HG03378 (cell line): ENCODE results near the gene HES3.

ENCODE experiments used
- ATAC-seq: cut with Tn5 transposase; IDR thresholded peaks from one replicate; pipeline ENCODE4 v1.9.1; 2021; ENCODE audit warnings: mild to moderate bottlenecking, moderate library complexity; ENCODE audit not compliant: unreplicated experiment

HES3 gene

DNA sequence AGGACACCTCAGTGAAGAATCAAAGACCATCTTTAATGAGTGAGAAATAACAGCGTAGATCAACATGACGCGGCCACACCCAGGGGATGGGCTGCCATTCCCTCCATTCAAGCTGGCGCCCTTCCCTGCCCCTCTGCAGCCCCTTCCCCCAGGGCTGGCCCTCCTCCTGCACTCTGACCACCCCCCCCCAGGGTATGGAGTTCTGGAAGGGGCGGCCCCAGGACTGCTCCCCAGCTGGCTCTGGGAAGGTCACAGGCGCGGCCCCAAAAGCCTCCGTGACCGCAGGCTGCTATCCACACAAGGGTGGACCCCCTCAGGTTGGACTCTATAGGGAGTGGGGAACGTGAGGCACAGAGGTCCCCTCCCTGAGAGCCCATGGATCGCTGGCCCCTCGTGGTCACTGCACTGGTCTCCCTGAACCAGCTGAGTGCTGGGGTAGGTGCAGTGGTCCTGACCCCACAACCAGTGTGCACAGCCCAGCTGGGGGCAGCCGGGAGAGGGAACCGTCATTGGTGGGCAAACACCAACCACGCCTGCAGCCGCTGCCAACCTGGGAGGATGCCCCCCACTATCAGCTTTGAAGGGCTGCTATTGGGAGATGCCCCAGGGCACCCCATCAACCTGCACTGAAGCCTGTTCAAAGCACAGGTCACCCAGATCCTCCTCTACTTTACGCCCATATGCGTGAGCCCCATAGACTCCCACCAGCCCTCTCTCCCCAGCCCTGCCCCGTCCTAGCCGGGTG lies 33.0 kb downstream of the HES3 start:
- no peak for ATAC-seq

DNA sequence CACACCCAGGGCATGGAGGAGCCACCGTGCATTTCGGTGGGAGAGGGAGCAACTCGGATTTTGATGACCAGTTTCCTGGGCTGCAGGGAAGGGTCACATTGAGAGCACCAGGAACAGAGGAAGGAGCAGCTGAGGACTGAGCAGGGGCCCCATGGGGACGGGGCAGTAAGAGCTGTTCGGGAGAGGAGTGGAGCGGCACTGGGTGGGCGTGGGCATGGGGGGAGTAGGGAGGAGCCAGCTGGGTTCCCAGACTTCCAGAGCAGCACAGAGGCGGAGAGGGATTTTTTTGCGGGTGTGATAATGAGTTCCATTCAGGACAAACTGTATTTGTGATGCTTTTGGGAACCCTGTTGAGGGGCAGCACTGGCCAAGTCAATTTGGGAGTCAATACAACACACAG lies 34.3 kb downstream of the HES3 start:
- no peak for ATAC-seq

DNA sequence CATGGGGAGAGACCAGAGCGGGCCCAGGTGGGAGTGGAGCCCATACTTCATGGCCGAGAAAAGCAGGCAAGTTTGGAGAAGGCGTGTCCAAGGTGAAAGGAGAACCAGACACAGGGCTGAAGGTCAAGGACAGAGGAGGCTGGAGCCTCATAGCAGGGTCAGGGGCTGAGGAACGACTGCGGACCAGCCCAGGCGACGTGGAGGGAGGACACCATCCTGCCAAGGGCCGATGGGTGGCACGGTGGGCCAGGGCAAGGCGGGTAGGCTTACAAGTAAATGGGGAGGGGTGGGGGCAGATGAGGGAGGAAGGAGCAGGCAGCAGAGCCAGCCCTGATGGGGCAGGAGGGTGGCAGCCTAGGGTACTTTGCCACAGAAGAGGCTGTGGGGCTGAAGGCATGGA lies 35.1 kb downstream of the HES3 start:
- ATAC-seq = no peak

DNA sequence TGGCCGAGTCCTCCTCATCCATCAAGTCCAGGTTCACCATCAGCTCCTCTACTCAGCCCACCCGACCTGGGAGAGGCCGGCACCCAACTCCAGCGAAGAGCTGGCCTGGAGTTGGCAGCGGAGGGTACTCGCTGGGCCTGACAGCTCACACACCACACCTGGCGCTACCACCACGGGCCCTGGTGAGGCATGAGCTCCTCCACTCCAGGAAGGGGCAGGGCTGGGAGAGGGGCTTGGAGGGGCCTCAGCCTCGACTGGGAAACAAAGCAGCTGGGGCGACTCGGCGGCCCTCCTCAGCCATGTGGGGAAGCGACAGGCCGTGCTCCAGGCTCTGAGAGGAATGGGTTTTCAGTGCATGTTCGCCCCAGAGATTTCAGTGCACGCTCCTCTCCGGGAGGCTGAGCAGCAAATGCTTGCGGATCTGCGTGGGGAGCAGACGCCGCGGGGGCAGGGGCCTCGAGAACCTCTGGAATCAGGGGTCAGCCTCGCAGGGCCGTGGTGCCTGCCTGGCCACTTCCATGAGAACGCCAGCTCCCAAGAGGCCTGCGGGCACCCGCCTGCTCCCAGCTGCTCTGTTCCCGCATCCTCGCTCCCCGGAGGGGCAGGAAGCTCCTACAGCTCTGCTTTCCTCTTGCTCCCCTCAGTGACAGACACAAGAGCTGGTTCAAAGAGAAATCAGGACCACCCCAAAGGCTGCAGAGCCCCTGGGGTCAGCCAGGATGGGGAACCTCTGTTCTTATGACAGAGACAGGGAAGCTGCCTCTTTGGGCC lies 35.8 kb downstream of the HES3 start:
- no peak for ATAC-seq

DNA sequence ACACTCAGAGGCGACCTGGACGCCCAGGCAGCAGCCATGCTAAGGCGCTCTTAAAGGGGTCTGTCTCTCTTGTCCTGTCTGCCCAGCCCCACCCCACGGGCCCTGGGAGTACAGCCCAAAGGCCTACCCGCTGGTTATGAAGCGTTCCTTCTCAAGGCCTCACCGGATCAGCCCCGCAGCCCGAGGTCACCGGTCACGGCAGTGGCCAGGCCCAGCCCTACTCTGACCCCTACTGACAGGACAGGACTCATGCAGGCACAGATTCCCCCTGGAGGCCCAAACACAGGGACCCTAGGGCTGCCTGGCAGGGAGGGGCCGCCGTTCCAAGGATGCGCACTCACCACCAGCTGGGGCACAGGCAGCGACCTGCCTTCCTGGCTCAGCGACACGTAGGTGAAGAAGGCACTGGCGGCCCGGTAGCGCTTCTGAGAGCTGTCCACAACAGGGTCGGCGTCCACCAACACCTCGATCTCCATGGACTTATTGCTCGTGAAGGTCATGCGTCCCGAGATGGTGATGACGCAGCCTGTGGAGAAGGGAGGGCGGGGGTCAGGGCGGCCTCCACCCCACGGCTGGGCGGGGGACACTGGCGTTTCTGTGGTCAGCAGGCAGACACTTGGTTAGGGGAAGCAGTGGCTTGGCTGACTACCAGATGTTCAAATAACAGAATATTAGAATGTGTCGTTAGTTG lies 36.9 kb downstream of the HES3 start:
- no peak for ATAC-seq

DNA sequence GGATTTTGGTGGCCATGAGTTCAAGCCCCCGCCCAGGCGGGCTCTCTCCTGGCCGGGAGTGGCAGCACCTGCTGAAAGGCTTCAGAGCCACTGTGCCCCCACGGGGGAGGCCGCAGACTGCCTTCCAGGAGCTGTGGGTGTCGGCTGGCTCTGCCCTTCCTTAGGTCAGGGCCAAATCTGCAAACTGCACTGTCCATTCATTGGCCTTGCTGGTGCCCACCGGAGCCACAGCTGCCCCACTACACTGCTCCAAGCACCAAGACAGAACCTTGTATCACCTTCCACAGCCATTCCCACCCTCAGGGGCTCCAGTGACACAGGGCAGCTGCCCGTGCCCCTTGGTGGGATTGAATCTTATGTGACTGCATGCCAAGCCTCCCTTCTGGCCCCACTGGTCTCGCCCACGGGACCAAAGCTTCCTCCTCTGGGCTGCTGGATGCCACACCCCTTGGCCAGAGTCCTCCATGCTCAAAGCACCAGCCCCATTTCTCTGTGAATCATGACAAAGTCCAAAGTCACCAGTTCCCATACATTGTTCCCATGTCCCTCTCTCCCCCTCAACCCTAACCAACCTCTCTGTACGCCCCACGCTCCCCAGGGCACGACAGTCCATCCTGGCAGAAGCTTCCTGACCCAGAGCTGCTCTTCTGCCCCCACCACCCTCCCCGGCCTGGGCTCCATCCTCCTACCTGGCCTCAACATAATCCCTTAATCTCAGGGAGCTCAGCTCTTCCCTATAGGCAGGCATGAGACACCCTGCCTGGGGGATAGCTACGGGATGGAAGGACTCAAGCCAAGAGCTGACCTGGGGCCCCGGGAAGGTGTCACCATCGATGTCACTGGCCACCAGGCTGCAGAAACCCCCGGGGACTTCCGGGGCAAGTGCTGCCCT lies 37.8 kb downstream of the HES3 start:
- no peak for ATAC-seq

DNA sequence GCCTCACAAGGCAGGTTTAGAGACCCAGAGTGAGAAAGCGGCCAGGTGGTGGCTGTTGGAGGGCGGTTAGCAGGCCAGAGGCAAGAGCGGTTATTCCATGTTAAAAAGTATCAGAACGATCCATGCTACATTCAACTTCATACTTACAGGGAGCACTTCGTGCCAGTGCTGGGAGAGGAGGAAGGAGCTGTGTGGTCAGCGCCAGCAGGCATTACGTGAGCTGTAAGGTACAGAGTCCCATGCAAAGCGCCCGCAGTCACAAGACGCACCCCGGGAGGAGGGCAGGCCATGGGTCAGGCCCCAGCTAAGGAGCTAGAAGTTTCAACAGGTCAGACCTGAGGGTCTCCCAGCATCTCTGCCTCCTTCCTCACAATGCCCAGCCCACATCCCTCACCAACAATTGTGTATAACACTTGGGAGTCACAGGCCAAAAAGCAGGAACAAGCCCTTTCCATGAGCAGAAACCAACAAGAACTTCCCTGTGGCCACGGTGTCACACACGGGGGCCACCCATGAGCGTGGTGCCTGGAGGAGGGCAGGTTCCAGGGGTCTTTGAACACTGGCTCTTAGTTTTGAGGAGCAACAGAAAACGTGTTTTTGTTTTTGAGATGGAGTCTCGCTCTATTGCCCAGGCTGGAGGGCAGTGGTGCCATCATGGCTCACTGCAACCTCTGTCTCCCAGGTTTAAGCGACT lies 38.7 kb downstream of the HES3 start:
- no peak for ATAC-seq

DNA sequence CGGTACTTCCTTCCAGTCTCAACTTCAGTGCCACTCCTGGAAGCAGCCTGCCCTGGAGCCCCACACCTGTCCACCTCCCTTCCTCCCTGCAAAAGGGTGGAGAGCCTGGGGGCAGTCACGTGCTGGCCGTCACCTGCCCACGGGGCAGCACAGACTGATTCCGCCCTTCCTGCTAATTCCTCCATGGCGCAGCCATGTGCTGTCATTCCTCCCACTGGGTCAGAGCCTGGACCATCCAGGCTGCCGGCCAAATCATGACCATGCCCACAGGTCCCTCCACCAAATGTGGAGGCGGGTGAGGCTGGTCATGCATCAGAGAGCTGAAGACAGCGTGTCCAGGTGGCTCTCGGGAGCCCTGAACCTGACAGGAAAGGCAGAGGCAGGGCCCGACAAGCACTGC lies 41.4 kb downstream of the HES3 start:
- ATAC-seq = no peak

DNA sequence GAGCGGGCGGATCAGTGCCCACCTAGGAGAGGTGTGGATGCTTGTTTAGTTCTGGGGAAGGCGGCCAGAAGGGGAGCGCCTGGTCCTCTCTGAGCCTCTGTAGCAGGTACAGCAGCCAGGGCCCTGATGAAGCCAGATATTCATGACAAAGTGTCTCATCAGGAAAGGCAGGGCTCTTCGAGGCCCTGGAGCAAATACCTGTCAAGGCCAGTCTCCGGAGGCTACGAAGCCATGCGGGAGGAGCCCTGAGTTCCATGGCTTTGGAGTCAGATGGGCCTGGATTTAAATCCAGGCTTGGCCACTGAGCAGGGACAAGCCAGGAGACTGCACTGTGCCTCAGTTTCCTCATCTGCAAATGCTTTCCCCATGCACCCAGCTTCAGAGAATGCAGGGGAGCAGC lies 42.3 kb downstream of the HES3 start:
- no peak for ATAC-seq

DNA sequence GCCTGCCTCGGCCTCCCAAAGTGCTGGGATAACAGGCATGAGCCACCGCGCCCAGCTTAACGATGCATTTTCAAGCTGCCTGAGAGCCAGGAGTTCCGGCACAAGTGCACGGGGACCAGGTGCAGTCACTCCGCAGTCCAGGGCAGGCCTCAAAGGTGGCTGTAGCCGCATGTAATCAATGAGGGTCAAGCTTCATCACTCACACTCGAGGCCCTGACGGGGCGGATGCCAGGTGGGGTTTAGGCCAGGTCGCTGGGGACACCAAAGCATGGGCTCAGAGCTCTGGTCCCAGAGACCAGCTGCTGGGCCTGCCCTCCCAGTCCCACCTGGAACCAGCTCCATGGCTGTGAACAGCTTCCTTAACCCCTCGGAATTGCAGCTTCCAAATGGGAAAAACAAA lies 43.0 kb downstream of the HES3 start:
- no peak for ATAC-seq

DNA sequence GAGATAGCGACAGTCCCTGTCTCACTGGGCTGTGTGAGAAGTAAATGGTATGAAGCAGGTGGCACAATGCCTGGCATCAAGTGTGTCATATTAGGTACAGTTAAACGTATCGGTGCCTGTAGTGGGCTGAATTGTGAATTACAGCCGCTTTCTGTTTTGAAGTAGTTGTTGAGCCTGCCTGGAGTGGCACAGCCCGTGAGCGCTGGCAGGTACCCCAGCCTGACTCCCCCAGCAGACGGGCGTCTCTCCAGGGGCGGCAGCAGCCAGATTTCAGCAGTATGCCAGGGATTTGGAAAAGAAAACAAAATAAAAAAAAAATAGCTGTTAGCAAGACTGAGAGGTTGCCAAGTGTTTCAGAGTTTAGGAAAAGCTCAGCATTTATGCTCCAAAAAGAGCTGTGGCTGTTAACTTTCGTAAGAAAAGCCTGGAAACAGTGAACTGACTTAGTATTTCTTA lies 43.5 kb downstream of the HES3 start:
- ATAC-seq = no peak

DNA sequence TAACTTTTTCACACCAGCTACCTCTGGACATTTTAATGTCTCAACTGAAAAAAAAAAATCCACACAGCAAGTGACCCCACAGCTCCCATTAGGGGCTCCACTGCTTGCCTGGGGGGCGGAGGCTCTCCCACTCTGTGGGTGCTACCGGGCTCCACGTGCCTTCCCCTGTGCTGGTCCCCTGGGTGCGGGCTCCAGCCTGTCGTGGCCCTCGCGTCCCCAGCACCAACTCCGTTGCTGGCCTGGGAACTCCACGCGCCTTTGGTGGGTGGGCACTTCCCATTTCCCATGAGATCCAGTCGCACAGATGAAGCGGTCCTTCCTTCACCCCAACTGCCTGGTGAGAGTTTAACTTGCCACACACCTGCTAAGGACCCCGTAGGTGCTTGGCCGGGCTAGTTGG lies 44.0 kb downstream of the HES3 start:
- no peak for ATAC-seq

DNA sequence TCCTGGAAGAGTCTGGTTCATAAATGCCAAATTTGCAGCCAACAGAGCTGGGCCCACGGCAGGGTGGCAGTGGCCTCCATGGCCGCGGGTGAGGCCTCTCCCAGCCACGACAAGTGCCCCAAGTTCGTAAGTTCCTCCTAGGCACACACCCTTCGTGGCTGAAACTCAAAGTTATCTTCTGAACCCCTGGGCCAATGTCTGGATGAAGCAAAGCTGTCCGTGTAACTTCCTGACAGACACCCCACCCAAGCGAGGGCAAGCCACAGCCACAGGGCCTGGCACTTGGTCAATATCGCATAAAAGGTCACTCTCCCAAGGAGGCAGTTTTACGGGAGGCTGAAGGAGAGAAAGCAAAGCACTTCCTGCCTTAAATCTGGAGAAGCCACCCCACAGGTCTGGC lies 44.7 kb downstream of the HES3 start:
- no peak for ATAC-seq

DNA sequence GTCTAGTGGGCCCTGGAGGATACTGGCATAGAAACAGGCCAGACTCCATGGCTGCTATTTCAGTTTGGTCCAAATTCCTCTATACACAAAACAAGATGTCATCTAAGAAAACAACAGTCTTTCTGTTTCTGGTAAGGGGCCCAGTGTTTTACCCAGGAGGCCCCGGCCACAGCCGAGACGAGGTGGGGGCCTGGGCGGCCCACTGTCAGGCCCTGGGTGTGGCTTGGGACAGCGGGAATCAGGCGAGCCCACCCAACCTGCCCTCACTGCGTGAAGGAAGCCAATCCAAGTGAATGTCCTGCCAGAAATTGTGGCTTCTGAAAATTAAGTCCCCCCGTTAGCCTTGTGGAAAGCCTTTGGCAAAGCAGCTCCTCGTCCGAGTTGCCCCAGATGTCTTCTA lies 48.1 kb downstream of the HES3 start:
- ATAC-seq = no peak

DNA sequence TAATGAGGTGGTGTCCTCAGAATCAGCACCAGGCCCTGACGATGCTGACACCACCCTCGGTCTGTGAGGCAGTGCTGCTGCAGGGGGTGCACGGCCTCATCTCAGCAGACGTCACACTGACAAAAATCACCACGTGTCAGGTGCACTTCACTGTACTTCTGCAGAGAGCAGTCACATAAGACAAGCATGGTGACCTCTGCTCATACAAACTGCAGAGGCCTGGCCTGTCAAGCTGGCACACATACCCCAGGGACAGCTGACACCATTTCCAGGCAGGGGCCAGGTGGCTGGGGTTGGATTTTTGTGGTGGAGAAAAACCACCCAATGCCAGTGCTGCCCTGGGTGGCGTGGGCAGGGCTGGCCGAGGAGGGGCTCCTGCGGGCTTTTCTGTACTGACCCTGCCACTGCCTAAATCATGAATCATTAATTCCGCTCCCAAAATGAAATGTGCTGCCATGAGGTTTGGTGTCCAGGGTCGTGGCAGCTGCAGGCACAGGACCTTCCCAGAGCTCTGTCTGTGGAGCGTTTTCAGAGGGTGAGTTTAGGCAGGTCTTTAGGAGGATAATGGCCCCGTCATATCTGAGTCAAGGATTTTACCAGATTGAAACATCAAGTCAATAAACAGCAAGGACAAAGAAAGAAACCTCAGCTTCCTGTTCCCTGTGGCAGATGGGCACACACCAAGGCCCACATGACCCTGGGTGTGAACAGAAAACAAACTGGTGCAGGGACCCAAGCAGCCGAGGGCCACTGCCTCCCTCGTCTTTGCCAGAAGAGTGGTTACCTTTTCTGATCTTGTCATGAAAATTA lies 50.3 kb downstream of the HES3 start:
- no peak for ATAC-seq

DNA sequence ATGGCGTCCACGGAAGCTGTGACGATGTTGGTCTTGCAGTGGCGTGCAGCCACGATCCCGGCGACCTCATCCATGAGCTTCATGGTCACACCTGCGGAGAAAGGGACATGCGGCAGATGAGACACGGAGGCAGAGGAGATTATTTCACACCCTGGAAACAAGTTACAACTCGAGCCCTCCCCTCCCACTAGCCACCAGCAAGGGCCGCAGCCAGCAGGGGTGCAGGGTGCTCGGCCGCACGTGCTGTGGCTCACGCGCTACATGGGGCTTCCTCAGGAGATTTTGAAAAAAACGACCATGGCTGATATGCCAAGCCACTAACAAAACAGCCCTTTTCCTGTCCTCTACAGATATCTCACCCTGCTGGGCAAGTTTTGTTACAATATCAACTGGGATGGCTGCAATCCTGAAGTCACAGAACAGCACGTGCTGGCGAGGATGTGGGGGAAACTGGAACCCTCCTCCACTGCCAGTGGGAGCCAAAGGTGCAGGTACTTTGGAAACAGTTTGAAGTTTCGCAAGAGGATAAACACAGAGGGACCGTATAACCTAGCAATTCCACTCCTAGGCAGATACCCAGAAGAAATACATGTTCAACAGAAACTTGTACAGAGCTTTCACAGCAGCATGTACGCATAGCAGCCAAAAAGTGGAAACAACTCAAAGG lies 51.0 kb downstream of the HES3 start:
- no peak for ATAC-seq
